Muscle layer of colon (tissue), 2 donors: ENCODE data around the gene ZNF407.
"Not testable (repeated sequence)": the region's sequence is repeated elsewhere in the genome, so short reads cannot be mapped to it uniquely, and the experiment has no call there.

Experiments
- H3K27ac ChIP-seq: one replicate; pipeline ENCODE4 v1.7.0; 2013; ENCODE audit warnings: low read depth, mild to moderate bottlenecking, low read length, moderate library complexity
- H3K27me3 ChIP-seq, 2 donors: one replicate each; pipeline ENCODE4 v1.7.0; 2013; ENCODE audit warnings: low read length in 2 of 2, mild to moderate bottlenecking in 2 of 2; ENCODE audit not compliant: insufficient read depth in 2 of 2, control insufficient read depth in 1 of 2
- H3K36me3 ChIP-seq: one replicate; pipeline ENCODE4 v1.7.0; 2013; ENCODE audit warnings: mild to moderate bottlenecking, low read length; ENCODE audit not compliant: insufficient read depth
- H3K4me1 ChIP-seq: one replicate; pipeline ENCODE4 v1.7.0; 2013; ENCODE audit warnings: mild to moderate bottlenecking, low read length; ENCODE audit not compliant: insufficient read depth
- H3K4me3 ChIP-seq, 2 donors: one replicate each; pipeline ENCODE4 v1.7.0; 2013; ENCODE audit warnings: low read length in 2 of 2, low read depth in 1 of 2, mild to moderate bottlenecking in 1 of 2, moderate library complexity in 1 of 2
- H3K9ac ChIP-seq: one replicate; pipeline ENCODE4 v1.7.0; 2013; ENCODE audit warnings: low read length
- H3K9me3 ChIP-seq: one replicate; pipeline ENCODE4 v1.7.0; 2013; ENCODE audit warnings: mild to moderate bottlenecking, low read length
- donor health status: abdominal sarcoma.
- donor health status: Adenocarcinoma of cecum.

Gene ZNF407

GRCh38 chr18:74565993-74566392 is 31.7 kb upstream of the ZNF407 start:
- not testable (repeated sequence) for H3K9me3 ChIP-seq, H3K36me3 ChIP-seq, H3K9ac ChIP-seq, H3K4me3 ChIP-seq, H3K27ac ChIP-seq, H3K27me3 ChIP-seq
- peaks cover 10% of the 10 kb centered on the region for H3K4me1 ChIP-seq

DNA sequence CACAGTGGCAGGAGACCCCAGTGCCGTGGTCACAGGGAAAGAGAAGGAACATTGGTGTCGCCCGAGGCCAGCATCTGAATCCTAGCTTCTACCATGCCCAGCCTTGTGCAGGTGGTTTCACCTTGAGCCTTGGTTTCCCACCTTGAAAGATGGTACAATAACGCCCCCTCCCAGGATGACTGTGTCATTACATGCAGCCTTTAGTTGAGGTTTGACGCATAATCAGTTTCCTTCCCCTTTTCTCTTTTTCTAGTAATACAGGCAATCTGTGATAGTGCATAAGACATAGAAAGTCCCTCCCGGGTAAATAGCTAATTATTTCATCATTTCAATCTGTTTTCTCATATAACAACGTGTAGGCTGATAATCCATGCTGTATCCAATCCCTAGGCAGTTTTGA is 29.8 kb upstream of the ZNF407 start:
- H3K4me1 ChIP-seq: peaks cover 10% of the 10 kb centered on the region
- no peaks in the 10 kb centered on the region for H3K36me3 ChIP-seq
- H3K9ac ChIP-seq: no peak overlapping the region
- H3K4me3 ChIP-seq: no peak overlapping the region
- no peak overlapping the region for H3K27ac ChIP-seq
- no peaks in the 10 kb centered on the region for H3K27me3 ChIP-seq
- H3K9me3 ChIP-seq: no peaks in the 10 kb centered on the region

DNA sequence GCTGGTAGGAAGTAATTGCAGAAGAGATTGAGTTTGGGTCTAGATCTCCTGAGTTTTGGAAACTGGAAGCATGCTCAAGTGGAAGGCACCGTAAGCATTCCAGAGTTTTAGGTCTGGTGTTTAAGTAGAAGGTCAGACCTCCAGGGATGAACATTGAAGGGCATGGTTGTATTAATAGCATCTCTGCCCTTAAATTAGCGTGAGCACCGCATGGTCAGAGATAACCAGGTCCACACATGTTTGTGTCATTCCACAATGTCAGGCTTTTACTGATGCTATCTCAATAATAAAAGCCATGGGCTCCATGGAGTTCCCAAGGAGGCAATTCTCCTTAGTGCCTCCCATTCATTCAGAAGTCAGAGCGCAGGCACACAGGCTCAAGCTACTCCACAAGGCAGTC is 28.3 kb upstream of the ZNF407 start:
- no peak overlapping the region for H3K9ac ChIP-seq
- H3K36me3 ChIP-seq: no peaks in the 10 kb centered on the region
- H3K4me3 ChIP-seq: no peak overlapping the region
- H3K27me3 ChIP-seq: no peaks in the 10 kb centered on the region
- H3K9me3 ChIP-seq: no peaks in the 10 kb centered on the region
- no peaks in the 10 kb centered on the region for H3K4me1 ChIP-seq
- H3K27ac ChIP-seq: no peak overlapping the region

GRCh38 chr18:74570266-74570665 is 27.4 kb upstream of the ZNF407 start:
- no peak overlapping the region for H3K9ac ChIP-seq
- no peaks in the 10 kb centered on the region for H3K9me3 ChIP-seq
- H3K27me3 ChIP-seq: no peaks in the 10 kb centered on the region
- no peaks in the 10 kb centered on the region for H3K36me3 ChIP-seq
- no peak overlapping the region for H3K27ac ChIP-seq
- H3K4me1 ChIP-seq: no peaks in the 10 kb centered on the region
- H3K4me3 ChIP-seq: no peak overlapping the region

DNA sequence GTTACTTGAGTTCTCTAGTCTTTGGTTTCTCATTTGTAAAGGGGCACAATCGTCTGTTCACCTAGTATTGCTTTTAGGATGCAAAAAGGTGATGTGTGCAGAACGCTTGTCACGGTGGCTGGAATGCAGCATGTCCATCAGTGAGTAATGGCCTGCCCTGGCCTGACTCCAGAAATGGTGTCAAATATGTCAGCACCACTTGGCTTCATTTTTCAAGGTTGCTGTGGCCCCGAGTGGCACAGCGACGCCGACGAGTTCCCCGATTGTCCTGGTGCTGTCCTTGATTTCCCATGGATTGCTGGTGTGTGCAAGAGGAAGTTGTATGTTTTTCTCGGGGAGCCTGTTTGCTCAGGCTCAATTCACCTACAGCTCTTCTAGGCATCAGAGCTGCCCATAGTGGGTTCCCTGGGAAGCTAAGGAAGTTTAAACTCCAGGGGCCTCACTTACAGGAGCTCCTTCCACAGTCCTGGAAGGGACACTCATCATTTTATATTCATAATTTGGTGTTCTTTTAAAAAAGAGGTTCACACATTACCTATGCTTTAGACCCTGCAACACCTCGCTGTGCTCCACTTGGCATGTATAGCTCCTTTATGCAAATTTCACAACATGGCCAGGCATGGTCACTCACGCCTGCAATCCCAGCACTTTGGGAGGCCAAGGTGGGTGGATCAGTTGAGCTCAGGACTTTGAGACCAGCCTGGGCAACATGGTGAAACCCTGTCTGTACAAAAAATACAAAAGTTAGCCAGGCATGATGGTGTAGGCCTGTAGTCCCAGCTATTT is 25.6 kb upstream of the ZNF407 start:
- Histone ChIP-seq H3K4me3 (no peak overlapping the region), H3K27ac (no peak overlapping the region), H3K27me3 (no peaks in the 10 kb centered on the region), H3K36me3 (no peaks in the 10 kb centered on the region), H3K9ac (no peak overlapping the region), H3K4me1 (no peaks in the 10 kb centered on the region), H3K9me3 (no peaks in the 10 kb centered on the region)

- Histone ChIP-seq H3K4me1 (no peaks in the 10 kb centered on the region), H3K4me3 (no peak overlapping the region), H3K36me3 (no peaks in the 10 kb centered on the region), H3K9me3 (no peaks in the 10 kb centered on the region), H3K9ac (no peak overlapping the region), H3K27ac (no peak overlapping the region), H3K27me3 (no peaks in the 10 kb centered on the region)
Observed at GRCh38 chr18:74573053-74573452, 24.6 kb upstream of the ZNF407 start.

DNA sequence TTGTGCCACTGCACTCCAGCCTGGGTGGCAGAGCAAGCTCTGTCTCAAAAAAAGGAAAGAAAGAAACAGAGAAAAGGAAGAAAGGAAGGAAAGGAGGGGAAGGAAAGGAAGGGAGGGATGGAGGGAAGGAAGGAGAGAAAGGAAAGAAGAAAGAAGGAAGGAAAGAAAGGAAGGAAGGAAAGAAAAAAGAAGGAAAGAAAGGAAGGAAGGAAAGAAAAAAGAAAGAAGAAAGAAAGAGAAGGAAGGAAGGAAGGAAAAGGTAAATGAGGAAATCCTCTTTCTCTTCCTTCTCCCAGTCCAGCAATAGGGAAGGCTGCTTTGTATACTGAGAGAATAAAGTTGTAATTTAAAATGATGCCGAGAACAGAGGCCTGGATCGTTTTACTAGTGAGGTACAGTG is 22.8 kb upstream of the ZNF407 start:
- Histone ChIP-seq H3K4me3 (no peak overlapping the region), H3K27me3 (no peaks in the 10 kb centered on the region), H3K36me3 (no peaks in the 10 kb centered on the region), H3K9ac (no peak overlapping the region), H3K9me3 (no peaks in the 10 kb centered on the region), H3K27ac (no peak overlapping the region), H3K4me1 (no peaks in the 10 kb centered on the region)

GRCh38 chr18:74577019-74577418 is 20.7 kb upstream of the ZNF407 start:
- H3K9ac ChIP-seq: no peak overlapping the region
- H3K4me3 ChIP-seq: no peak overlapping the region
- H3K27me3 ChIP-seq: no peaks in the 10 kb centered on the region
- H3K36me3 ChIP-seq: no peaks in the 10 kb centered on the region
- no peaks in the 10 kb centered on the region for H3K4me1 ChIP-seq
- H3K27ac ChIP-seq: no peak overlapping the region
- no peaks in the 10 kb centered on the region for H3K9me3 ChIP-seq

- Histone ChIP-seq H3K4me3 (no peak overlapping the region), H3K27me3 (no peaks in the 10 kb centered on the region), H3K4me1 (no peaks in the 10 kb centered on the region), H3K9ac (no peak overlapping the region), H3K27ac (no peak overlapping the region), H3K9me3 (no peaks in the 10 kb centered on the region), H3K36me3 (no peaks in the 10 kb centered on the region)
Observed at GRCh38 chr18:74579496-74580065, 18.1 kb upstream of the ZNF407 start.

- H3K27me3 ChIP-seq: no peaks in the 10 kb centered on the region
- no peaks in the 10 kb centered on the region for H3K4me1 ChIP-seq
- no peaks in the 10 kb centered on the region for H3K36me3 ChIP-seq
- H3K9me3 ChIP-seq: no peaks in the 10 kb centered on the region
- H3K4me3 ChIP-seq: no peak overlapping the region
- no peak overlapping the region for H3K27ac ChIP-seq
- H3K9ac ChIP-seq: no peak overlapping the region
Observed at GRCh38 chr18:74582642-74583041, 15.0 kb upstream of the ZNF407 start.

- Histone ChIP-seq H3K36me3 (no peaks in the 10 kb centered on the region), H3K9ac (no peak overlapping the region), H3K4me3 (no peak overlapping the region), H3K4me1 (no peaks in the 10 kb centered on the region), H3K9me3 (no peaks in the 10 kb centered on the region), H3K27me3 (no peaks in the 10 kb centered on the region), H3K27ac (no peak overlapping the region)
Observed at GRCh38 chr18:74587441-74587840, 10.2 kb upstream of the ZNF407 start.

- H3K9ac ChIP-seq: no peak overlapping the region
- no peak overlapping the region for H3K27ac ChIP-seq
- H3K9me3 ChIP-seq: no peaks in the 10 kb centered on the region
- no peaks in the 10 kb centered on the region for H3K27me3 ChIP-seq
- no peak overlapping the region for H3K4me3 ChIP-seq
- no peaks in the 10 kb centered on the region for H3K4me1 ChIP-seq
- peaks cover 5% of the 10 kb centered on the region for H3K36me3 ChIP-seq
Observed at GRCh38 chr18:74589021-74589420, 8.6 kb upstream of the ZNF407 start.
